ENCODE measurements around the gene LPGAT1.

DNA sequence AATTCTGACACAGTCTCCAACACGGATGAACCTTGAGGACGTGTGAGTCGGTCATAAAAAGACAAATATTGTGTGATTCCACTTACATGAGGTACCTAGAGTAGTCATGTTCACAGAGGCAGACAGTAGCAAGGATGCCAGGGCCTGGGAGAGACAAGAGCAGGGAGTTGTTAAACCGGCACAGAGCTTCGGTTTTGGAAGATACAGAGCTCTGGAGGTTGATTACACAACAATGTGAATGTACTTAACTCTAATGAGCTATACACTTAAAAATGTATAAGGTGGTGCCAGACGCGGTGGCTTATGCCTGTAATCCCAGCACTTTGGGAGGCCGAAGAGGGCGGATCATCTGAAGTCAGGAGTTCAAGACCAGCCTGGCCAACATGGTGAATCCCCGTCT lies 117.3 kb downstream of the LPGAT1 start:
- TF ChIP-seq CTCF (conservative IDR thresholded peaks at IDR 0.05) (no peak), ZFX (IDR thresholded peaks at IDR 0.05) (no peak)
